Skin of body (tissue), 2 donors: Measurements from ENCODE around the gene DDR1. TPM values are rescaled to one million over a fixed set of nuclear protein-coding genes. Genes with fewer than 3 reads are reported as not detected.
"Not testable (repeated sequence)": the region's sequence is repeated elsewhere in the genome, so short reads cannot be mapped to it uniquely, and the experiment has no call there.

Experiments
- DNase-seq: peaks from one replicate; lab custom pipeline; 2025; lab: John Stamatoyannopoulos, UW
- total RNA-seq: library from RNA; depleted of rRNA; stranded (reverse); fragments of >200 nt; gene quantifications from one replicate; pipeline ENCODE4 v1.2.3, GENCODE V29; 2014

The DDR1 gene
- total RNA-seq, 1 donor from 2014 or later: 59.3 TPM

DNA sequence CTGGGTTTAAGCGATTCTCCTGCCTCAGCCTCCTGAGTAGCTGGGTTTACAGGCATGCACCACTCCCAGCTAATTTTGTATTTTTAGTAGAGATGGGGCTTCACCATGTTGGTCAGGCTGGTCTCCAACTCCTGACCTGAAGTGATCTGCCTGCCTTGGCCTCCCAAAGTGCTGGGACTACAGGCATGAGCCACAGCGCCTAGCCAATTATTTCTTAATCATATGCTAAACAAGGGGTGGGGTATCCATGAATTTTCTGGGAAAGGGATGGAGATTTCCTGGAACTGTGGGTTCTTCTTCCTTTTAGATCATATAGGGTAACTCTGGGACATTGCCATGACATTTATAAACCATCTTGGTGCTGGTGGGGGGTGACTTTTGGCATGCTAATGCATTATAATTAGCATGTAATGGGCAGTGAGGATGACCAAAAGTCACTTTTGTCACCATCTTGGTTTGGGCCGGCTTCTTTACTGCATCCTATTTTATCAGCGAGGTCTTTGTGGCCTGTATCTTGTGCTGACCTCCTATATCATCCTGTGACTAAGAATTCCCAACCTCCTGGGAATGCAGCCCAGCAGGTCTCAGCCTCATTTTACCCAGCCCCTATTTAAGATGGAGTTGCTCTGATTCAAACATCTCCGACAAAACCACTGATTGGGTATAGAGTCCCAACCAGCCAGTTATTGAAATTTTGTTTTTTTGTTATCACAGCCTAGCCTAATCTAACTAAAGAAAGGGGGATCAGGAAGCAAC lies 29.9 kb upstream of the DDR1 start:
- DNase-seq: no peak

DNA sequence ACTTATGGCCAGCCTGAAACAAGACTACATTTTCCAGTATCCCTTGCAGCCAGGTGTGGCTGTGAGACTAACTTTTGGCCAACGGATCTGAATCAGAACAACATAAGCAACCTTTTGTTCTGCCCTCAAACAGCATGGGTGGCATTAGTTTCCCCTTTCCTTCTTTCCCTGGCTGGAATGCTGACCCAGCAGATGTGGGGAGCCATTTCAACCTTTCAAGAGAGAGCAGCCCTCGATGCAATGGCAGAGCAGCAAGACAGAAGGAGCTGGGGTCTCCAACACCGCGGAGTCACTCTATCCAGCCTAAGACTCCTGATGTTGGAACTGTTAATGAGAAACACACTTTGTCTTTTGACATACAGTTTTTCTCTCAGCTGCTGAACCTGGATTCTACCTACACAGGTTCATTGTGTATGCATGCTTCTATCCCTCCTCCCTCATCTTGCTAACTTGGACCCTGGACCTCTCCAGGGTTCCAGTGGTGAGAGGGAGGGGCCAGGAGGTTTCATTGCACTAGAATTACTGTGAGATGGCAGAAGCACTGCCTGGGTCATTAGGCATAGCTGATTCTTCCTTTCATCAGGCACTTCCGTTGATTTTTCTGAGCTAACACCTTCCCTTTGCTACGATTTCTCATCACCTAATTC lies 28.8 kb upstream of the DDR1 start:
- no peak for DNase-seq

DNA sequence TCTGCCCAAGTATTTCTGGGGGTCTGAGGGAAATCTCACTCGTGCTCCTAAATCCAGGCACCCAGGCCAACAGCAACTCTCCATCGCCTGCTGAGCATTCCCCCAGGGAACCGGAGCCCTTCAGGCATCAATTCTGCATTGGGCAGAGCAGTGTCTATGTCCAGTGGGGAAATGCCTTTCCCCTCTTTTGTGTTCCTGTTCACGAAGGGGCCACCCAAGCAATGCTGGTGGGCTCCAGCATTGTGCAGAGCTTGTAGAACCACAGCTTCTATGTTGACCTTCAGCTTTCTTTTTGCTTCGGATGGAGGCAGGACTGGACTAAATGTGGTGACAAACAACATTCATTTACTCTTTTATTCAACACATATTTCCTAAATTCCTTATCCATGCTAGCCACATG lies 27.2 kb upstream of the DDR1 start:
- no peak for DNase-seq

DNA sequence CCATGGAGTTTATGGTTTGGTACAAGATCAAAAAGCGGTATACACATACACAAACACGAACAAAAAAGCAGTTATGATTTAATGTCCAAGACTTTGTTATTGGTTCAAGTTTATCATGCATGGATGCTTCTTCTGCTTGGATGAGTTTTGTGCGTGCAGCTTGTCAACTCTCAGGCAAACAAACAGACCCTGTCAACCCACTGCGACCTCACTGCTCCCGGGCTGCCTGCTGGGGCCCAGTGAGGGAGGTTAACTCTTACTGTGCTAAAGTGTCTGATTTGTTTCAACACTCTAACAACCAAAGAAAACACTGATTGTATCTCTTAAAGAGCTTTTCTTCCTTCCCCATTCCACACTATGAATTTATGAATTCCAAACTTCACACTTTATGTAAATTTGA lies 26.8 kb upstream of the DDR1 start:
- no peak for DNase-seq

DNA sequence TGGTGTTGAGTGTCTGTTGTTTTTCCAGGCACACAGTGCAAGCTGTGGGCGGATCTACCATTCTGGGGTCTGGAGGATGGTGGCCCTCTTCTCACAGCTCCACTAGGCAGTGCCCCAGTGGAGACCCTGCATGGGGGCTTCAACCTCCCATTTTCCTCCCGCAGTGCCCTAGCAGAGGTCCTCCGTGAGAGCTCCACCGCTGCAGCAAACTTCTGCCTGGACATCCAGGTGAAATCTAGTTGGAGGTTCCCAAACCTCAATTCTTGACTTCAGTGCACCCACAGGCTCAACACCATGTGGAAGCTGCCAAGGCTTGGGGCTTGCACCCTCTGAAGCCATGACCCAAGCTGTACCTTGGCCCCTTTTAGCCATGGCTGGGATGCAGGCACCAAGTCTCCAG lies 24.6 kb upstream of the DDR1 start:
- not testable (repeated sequence) for DNase-seq

DNA sequence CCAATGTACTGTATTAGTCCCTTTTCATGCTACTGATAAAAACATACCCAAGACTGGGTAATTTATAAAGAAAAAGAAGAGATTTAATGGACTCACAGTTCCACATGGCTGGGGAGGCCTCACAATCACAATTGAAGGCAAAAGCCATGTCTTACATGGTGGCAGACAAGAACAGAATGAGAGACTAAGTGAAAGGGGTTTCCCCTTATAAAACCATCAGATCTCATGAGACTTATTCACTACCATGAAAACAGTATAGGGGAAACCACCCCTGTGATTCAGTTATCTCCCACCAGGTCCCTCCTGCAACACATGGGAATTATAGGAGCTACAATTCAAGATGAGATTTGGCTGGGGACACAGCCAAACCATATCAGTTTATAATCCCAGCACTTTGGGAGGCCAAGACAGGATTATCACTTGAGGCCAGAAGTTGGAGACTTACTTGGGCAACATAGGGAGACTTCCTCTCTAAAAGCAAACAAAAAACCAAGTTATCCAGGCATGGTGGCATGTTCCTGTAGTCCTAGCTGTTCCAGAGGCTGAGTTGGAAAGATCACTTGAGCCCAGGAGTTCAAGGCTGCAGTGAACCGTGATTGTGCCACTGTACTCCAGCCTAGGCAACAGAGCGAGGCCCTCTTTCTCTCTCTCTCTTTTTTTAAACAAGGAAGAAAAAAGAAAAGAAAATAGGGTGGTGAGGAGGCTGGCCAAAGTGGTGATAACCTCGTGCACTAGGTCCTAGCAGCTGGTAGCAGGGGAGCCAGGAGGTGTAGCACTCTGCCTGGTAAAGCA lies 22.9 kb upstream of the DDR1 start:
- DNase-seq: no peak

DNA sequence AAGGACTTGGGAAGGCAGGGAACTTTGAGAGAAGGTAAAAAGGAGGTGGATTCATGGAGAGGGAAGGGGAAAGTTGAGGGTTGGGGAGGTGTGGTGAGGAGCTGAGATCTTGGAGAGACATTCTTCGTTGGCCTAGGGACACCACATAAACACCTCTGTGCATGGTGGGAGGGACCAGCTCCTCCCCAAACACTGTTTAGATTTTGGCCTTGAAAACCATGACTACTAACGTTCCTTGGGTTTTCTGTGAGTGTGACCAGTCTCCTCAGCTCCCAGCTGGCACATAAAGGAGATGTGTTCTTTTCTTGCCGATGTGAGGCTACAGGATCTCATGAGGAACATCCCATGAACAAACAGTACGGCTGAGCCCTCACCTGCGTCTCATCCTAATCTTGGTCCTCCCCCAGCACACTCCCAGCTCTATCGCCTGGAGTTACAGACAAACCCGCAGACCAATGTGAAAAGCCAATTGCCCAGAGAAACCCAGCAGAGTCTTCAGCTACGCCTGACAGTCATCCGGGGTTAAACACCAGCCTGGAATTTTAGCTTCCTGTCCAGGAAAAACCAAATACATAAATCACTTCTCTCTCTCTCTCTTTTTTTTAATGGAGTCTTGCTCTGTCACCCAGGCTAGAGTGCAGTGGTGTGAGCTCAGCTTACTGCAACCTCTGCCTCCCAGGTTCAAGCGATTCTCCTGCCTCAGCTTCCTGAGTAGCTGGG lies 22.0 kb upstream of the DDR1 start:
- no peak for DNase-seq

DNA sequence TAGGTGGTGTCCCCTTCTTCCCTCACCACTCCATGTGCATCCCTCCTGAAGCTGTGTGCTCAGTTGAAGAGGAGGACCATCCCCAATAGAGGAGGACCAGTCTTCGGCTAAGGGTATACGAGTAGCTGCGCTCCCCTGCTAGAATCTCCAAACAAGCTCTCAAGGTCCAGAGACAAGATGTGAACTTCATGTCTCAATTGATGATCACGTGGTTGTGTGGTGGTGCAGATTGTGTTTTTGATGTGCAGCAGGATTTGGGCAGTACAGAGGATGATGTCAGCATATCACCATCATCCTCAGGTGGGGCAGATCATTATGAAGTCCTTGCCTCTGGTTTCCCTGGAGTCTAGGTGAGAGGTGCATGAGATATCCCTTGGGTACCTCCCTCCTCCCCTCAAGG lies 20.0 kb upstream of the DDR1 start:
- no peak for DNase-seq

DNA sequence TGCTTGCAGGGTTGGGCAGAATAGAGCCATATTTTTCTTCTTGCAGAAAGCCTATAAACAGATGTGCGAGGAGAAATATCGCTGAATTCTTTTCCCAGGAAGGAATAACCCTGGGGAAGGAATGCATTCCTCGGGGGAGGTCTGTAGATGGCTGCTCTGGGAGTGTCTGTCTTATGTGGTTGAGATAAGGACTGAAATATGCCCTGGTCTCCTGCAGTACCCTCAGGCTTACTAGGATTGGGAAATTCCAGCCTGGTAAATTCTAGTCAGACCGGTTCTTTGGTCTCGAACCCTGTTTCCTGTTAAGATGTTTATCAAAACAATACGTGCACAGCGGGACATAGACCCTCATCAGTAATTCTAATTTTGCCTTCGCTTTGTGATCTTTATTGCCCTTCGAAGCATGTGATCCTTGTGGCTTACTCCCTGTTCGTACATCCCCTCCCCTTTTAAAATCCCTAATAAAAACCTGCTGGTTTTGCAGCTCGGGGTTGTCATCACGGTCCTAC lies 15.0 kb upstream of the DDR1 start:
- not testable (repeated sequence) for DNase-seq

DNA sequence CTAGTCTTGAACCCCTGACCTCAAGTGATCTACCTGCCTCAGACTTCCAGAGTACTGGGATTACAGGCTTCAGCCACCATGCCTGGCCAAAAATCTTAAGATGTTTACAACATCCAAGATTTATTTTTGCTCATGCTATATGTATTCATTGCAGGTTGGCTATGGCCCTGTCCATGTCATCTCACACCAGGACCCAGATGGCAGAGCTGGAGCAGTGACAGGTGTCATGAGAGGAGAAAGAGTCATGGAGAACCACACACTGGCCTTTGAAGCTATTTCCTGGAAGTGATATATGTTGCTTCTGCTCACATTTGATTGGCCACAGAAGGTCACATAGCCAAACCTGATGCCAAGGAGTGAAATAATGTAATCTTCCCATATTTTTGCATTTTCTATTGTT lies 13.8 kb upstream of the DDR1 start:
- DNase-seq: no peak

DNA sequence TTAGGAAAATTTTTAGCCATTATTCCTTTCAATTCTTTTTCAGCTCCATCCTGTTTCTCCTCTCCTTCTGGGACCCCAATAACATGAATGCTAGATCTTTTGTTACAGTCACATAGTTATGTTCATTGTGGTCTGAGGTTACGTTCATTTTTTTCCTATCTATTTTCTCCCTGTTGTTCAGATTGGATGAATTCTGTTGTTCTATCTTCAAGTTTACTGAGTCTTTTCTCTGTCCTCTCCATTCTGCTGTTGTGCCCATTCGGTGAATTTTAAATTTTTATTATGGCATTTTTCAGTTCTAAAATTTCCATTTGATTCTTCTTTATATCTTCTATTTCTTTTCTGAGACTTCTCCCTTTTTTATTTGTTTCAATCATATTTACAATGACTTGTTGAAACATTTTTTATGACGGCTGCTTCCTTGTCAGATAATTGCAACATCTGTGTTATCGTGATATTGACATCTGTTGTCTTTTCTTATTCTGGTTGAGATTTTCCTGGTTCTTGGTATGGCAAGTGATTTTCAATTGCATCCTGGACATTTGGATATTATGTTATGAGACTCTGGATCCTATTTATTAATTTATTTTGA lies 12.6 kb upstream of the DDR1 start:
- DNase-seq: no peak

DNA sequence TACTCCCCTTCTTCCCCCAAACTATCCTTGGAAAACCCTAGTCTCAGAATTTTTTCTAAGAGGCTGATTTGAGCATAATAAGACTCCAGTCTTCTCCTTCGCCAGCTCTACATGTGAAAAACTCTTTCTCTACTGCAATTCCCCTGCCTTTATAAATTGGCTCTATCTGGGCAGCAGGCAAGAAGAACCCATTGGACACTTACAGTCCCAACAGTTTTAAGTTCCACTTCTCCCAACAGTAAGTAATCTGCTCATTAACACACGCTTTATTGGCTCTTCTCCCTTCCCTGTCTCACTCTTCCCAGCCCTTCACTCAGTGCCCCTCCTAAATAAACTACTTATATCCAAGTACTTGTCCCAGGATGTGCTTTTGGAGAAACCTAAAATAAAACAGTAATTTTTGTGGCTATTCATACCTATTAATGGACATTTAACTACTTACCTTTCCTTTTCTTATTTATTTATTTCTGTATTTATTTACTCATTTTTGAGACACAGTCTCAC lies 11.1 kb upstream of the DDR1 start:
- DNase-seq: no peak

DNA sequence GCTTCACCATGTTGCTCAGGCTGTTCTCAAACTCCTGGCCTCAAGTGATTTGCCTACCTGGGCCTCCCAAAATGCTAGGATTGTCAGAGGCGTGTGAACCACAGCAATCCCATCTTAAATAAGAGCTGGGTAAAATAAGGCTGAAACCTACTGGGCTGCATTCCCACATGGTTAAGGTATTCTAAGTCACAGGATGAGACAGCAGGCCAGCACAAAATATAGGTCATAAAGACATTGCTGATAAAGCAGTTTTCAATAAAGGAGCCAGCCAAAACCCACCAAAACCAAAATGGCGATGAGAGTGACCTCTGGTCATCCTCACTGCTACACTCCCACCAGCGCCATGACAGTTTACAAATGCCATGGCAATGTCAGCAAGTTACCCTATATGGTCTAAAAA lies 10.5 kb upstream of the DDR1 start:
- not testable (repeated sequence) for DNase-seq

DNA sequence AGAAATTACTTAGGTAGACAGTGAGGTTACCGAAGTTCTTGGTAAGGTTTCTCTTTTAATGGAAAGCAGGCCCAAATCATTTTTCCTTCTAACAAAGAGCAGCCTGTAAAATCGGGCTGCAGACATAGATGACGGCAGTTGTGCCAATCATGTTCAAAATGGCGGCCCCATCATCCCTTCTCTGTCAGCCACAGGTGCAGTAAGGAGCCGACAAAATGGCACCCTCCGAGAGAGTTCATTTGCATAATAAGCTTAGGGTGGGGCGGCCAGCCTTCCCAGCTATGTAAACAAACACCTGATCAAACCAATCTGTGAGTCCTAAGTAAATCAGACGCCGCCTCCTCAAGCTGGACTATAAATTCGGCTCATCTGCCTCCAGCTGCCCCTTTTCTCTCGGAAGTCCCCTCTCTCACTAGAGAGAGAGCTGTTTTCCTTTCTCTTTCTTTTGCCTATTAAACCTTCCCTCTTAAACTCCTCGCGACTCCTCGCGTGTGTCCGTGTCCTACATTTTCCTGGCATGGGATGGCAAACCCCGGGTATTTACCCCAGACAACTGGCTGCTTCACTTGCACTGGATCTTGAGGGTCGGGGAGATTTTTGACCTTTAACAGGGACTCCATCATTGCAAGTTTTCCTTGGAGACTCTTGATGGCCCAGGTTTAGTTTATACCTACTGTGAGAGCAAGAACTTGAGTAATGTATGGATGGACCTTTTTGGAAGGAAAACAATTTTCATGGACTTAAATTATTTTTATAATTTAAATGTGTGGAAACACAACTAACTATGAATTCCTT lies 8.9 kb upstream of the DDR1 start:
- DNase-seq: no peak

DNA sequence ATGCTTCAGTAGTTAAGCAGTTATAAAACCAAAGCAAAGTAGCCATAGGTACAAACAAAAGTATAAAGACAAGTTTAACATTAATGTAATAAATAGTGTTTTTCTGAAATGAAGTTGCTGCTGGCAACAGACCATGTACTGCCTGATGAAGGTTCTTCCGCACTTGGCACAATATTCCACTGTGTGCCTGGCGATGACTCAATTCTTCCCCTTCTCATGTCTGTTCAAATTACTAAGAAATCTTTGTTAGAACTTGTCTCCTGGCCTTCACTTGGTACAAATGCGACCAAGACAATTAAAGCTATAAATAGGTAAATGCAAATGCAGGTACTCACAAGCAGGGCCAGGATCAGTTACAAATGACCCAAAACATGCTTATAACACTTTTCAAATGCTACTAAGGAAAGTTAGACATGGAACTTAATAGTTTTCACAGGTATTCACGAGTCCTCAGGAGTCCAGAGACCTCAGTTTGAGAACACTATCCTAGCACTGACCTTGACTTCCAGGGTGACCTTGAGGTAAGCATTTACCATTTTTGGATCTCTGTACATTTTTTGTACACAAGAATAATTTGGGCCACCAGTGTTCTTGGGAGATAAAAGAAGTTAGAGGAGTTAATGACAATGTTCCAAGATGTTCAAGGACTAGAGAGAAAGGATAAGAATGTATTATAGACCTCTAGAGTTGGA lies 8.1 kb upstream of the DDR1 start:
- peak; percentile 64 for DNase-seq

DNA sequence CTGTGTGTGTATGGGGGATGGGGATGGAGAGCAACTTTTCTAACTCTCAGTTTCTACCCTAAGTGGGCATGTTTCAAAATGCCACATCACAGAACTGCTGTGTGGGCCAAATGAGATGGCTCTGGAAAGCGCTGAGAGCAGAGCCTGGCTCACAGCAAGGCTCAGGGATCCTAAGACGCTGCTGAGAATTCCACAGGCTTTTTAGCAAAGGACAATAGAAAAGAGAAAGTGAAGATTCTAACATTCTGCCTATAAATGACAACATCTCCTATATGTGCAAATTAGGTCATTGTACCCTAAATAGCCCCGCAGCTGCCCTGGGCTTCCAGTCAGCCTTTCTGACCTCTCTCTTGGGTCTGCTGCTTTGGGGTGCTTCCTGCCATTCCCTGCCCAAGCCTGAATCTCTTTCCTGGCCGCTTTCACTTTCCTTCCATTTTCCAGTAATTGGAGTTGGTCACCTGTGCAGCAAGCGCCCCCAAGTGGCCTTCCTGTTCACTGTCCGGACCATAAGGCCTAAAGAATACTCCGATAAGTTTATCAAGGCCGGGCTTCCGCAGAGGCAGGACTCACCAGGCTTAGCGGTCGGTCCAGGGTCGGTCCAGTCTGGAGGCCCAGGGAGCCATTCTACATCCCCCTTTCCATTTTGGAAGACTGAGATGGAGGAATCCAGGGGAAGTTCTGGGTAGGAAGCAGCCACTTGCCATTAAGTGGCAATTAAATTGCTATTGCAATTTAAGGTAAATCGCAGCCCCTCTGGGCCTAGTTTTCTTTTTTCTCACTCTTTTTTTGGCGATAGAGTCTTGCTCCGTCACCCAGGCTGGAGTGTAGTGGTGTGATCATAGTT lies 6.7 kb upstream of the DDR1 start:
- DNase-seq: peak; percentile 84

DNA sequence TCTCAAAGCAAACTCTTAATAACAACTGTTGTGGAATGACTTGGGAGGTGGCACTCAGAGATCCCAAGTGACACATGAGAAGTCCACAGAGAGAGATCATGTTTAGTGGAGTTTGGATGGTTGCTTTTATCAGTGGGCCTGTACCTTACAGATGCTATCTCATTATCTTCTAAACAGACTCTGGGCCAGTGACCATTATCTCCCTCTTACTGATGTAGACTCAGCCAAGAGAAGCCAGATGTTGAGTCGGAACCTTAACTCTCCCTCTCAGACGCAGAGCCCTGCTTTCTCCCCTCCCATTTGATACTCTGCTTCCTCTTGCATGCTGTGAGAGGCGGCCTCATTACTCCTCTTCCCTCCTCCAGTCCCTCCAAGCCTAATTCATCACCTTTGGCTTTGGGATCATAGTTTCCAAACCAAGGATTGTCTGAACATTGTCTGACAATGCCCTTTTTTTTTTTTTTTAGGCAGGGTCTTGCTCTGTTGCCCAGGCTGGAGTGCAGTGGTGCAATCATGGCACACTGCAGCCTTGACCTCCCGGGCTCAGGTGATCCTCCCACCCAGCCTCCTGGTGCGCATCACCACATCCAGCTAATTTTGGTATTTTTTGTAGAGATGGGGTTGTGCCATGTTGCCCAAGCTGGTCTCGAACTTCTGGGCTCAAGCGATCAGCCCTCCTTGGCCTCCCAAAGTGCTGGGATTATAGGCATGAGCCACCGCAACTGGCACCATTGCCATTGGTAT lies 4.5 kb upstream of the DDR1 start:
- DNase-seq: no peak

DNA sequence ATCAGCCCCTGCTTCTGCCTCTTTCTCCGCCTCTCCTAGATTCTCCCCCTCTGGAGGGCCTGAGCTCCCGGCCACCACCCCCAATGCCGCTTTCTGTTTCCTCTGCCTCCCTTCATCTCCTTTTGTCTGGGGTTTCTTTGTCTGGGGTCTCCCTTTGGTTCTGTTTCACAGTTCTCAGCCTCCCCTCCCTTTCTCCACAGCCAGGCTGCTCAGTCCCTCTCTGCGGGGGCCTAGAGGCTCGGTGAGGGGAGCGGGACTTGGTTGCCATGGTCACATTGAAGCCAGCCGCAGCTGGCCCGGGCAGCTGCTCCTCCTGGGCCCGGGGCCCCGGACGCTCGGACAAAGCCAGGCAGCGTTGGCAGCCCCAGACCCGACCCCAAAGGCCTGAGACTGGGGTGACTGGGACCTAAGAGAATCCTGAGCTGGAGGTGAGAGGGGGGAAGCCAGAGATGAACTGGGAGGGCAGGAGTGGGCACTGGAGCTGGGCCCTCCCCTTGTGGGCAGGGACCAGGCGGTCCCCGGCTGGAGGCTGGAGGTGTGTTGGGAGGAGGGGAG lies 3.5 kb upstream of the DDR1 start:
- DNase-seq: no peak
